ENCODE data around the gene TSPAN13. TPM values are rescaled to one million over a fixed set of nuclear protein-coding genes. Genes with fewer than 3 reads are reported as not detected.

TSPAN13 gene
- total RNA-seq, 1 experiment from 2014 or later = 80.8 TPM

DNA sequence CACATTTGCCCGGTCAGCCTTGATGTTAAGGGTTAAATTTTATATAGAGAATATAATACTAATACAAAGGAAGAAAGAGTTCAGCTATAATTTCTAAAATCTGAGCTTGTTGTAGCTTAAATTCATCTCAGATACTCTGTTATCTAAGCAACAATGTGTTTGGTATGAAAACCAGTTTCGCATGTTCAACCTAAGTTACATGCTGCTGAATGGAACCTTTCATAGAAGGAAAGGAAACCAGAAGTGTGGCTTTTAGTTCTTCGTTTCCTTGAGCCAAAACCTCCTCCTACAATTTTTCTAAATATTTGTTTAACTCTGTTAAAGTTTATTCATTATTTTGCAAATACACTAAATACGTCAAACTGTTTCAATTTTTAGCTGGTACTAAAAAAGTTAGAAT lies 32.7 kb downstream of the TSPAN13 start:
- Histone ChIP-seq H3K27ac (ENCODE audit: low read length) (no peak overlapping the region), H3K27me3 (ENCODE audit: control insufficient read depth, insufficient read depth, low read length) (no peaks in the 10 kb centered on the region), H3K9me3 (ENCODE audit: control insufficient read depth, insufficient read depth, low read depth, low read length) (no peaks in the 10 kb centered on the region), H3K4me3 (ENCODE audit: low read depth in 2 of 2, low read length in 2 of 2) (no peak overlapping the region), H3K36me3 (ENCODE audit: control insufficient read depth, insufficient read depth, low read length) (peaks cover 3% of the 10 kb centered on the region; the same call in 1 of the 2 replicates), H3K4me1 (ENCODE audit: control insufficient read depth, insufficient read depth, low read length) (no peaks in the 10 kb centered on the region)
- in situ Hi-C loops (cut with HindIII; ENCODE audit: low pct_unique_long_range_greater_than_20kb, low sequenced_read_pairs) (no loop called here), intact Hi-C loops (cut with micrococcal nuclease; ENCODE audit: unreplicated experiment) (no loop called here)
- ChIA-PET POLR2A (no interaction called here), CTCF (no interaction called here)
- DNase-seq (ENCODE audit: low read depth, low spot score) (no peak), ATAC-seq (no peak)
- BruUV-seq (replicated peaks) = no TSS peak
- TF ChIP-seq, protein P1, sequence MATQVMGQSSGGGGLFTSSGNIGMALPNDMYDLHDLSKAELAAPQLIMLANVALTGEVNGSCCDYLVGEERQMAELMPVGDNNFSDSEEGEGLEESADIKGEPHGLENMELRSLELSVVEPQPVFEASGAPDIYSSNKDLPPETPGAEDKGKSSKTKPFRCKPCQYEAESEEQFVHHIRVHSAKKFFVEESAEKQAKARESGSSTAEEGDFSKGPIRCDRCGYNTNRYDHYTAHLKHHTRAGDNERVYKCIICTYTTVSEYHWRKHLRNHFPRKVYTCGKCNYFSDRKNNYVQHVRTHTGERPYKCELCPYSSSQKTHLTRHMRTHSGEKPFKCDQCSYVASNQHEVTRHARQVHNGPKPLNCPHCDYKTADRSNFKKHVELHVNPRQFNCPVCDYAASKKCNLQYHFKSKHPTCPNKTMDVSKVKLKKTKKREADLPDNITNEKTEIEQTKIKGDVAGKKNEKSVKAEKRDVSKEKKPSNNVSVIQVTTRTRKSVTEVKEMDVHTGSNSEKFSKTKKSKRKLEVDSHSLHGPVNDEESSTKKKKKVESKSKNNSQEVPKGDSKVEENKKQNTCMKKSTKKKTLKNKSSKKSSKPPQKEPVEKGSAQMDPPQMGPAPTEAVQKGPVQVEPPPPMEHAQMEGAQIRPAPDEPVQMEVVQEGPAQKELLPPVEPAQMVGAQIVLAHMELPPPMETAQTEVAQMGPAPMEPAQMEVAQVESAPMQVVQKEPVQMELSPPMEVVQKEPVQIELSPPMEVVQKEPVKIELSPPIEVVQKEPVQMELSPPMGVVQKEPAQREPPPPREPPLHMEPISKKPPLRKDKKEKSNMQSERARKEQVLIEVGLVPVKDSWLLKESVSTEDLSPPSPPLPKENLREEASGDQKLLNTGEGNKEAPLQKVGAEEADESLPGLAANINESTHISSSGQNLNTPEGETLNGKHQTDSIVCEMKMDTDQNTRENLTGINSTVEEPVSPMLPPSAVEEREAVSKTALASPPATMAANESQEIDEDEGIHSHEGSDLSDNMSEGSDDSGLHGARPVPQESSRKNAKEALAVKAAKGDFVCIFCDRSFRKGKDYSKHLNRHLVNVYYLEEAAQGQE (IDR thresholded peaks at IDR 0.05; ENCODE audit: insufficient read depth in 1 of 2, low read depth in 2 of 2, low read length in 1 of 2) = no peak
- TF ChIP-seq, protein P2, sequence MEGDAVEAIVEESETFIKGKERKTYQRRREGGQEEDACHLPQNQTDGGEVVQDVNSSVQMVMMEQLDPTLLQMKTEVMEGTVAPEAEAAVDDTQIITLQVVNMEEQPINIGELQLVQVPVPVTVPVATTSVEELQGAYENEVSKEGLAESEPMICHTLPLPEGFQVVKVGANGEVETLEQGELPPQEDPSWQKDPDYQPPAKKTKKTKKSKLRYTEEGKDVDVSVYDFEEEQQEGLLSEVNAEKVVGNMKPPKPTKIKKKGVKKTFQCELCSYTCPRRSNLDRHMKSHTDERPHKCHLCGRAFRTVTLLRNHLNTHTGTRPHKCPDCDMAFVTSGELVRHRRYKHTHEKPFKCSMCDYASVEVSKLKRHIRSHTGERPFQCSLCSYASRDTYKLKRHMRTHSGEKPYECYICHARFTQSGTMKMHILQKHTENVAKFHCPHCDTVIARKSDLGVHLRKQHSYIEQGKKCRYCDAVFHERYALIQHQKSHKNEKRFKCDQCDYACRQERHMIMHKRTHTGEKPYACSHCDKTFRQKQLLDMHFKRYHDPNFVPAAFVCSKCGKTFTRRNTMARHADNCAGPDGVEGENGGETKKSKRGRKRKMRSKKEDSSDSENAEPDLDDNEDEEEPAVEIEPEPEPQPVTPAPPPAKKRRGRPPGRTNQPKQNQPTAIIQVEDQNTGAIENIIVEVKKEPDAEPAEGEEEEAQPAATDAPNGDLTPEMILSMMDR (IDR thresholded peaks at IDR 0.05) = no peak

DNA sequence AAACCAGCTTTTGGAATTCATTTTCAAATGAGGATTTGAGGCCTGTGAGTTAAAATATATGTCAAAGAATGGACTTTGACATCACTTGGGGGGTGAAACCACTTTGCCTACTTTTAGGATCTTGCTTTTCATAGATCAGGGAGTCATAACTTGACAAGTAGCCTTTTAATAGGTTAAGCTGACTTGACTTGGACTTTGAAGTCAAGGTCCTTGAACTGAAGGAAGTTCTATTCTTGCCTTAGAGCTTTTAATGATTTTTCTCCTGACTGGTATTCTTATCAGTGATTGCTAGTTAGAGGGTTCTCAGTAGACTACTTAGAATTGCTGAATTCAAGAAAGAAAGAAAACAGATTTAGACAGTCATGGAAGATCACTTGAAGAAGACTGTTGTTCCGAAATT lies 33.6 kb downstream of the TSPAN13 start:
- BruUV-seq (replicated peaks) = no TSS peak
- CTCF ChIA-PET = no interaction called here
- POLR2A ChIA-PET = no interaction called here
- no peak for ATAC-seq
- TF ChIP-seq, protein P1 (IDR thresholded peaks at IDR 0.05; ENCODE audit: insufficient read depth in 1 of 2, low read depth in 2 of 2, low read length in 1 of 2) = no peak
- TF ChIP-seq, protein P2 (IDR thresholded peaks at IDR 0.05) = no peak
- TF ChIP-seq TCF7L2 (IDR thresholded peaks at IDR 0.05; ENCODE audit: low read depth, low read length) (no peak), POLR2AphosphoS5 (IDR thresholded peaks at IDR 0.05; ENCODE audit: low read depth, low read length) (no peak), SIN3A (IDR thresholded peaks at IDR 0.05; ENCODE audit: borderline replicate concordance, insufficient read depth, low read depth, low read length) (no peak)
- H3K27me3 ChIP-seq (ENCODE audit: control insufficient read depth, insufficient read depth, low read length) = no peaks in the 10 kb centered on the region
- no peak overlapping the region for H3K4me3 ChIP-seq (ENCODE audit: low read depth in 2 of 2, low read length in 2 of 2)
- no peaks in the 10 kb centered on the region for H3K4me1 ChIP-seq (ENCODE audit: control insufficient read depth, insufficient read depth, low read length)
- H3K27ac ChIP-seq (ENCODE audit: low read length) = no peak overlapping the region
- no peaks in the 10 kb centered on the region for H3K9me3 ChIP-seq (ENCODE audit: control insufficient read depth, insufficient read depth, low read depth, low read length)
- intact Hi-C loops (cut with micrococcal nuclease; ENCODE audit: unreplicated experiment) = no loop called here
- DNase-seq (ENCODE audit: low read depth, low spot score) = no peak
- in situ Hi-C loops (cut with HindIII; ENCODE audit: low pct_unique_long_range_greater_than_20kb, low sequenced_read_pairs) = no loop called here
- H3K36me3 ChIP-seq (ENCODE audit: control insufficient read depth, insufficient read depth, low read length) = peaks cover 3% of the 10 kb centered on the region; the same call in 1 of the 2 replicates
